Neural cell (in vitro differentiated cells): ENCODE results near the gene KCNK10.
A peak's percentile ranks its signal among the peaks of the same experiment; 100 is the strongest.

Experiments
- EP300 ChIP-seq: fragments of 450-650 bp; conservative IDR thresholded peaks from 2 replicates; pipeline ENCODE4 v1.6.1; 2014; ENCODE audit warnings: antibody characterized with exemption, mild to moderate bottlenecking, moderate library complexity; ENCODE audit not compliant: poor library complexity, severe bottlenecking
- EZH2 ChIP-seq: fragments of 200-600, 300-800 bp; shearing (Covaris generic), sonication (generic); IDR thresholded peaks from 2 replicates; pipeline ENCODE4 v1.6.1; 2014; ENCODE audit warnings: antibody characterized with exemption, low read length, borderline replicate concordance, mild to moderate bottlenecking; ENCODE audit not compliant: insufficient read depth, poor library complexity, severe bottlenecking
- POLR2AphosphoS5 ChIP-seq: IDR thresholded peaks from 2 replicates; pipeline ENCODE4 v1.6.1; 2012
- RAD21 ChIP-seq: fragments of 450-650 bp; conservative IDR thresholded peaks from 2 replicates; pipeline ENCODE4 v1.6.1; 2014; ENCODE audit warnings: antibody characterized with exemption, mild to moderate bottlenecking, moderate library complexity
- TAF1 ChIP-seq: IDR thresholded peaks from 2 replicates; pipeline ENCODE4 v1.6.1; 2012; ENCODE audit warnings: low read depth
- TF ChIP-seq, protein P1 (sequence below): fragments of 450-650 bp; IDR thresholded peaks from 2 replicates; pipeline ENCODE4 v1.5.1; 2014; ENCODE audit warnings: antibody characterized with exemption, mild to moderate bottlenecking, moderate library complexity; ENCODE audit not compliant: poor library complexity, severe bottlenecking
- TF ChIP-seq, protein P2 (sequence below): IDR thresholded peaks from 2 replicates; pipeline ENCODE4 v1.6.1; 2012; ENCODE audit warnings: borderline replicate concordance

DNA sequence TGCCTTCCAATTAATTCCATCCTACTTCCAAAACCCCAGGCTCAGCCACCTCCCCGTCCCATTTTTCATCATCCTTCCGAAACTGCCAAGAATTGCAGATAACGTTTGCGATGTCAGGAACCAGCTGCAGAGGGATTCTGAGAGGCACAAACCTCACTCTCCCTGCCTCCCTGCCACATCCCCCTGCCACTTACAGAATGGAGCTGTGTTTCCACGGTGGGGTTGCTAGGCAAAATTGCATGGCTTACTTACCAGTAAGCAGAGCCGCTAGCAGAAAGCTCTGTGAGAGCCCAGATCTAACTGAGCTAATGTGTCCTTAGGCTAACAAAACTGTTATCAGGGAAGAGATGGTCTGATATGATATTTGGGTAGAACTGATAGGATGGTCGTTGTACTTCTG lies 127.4 kb downstream of the KCNK10 start:
- TF ChIP-seq POLR2AphosphoS5 (peak; percentile 53), TAF1 (no peak), EP300 (peak; percentile 45), EZH2 (no peak), RAD21 (peak; percentile 26)
- TF ChIP-seq, protein P1, sequence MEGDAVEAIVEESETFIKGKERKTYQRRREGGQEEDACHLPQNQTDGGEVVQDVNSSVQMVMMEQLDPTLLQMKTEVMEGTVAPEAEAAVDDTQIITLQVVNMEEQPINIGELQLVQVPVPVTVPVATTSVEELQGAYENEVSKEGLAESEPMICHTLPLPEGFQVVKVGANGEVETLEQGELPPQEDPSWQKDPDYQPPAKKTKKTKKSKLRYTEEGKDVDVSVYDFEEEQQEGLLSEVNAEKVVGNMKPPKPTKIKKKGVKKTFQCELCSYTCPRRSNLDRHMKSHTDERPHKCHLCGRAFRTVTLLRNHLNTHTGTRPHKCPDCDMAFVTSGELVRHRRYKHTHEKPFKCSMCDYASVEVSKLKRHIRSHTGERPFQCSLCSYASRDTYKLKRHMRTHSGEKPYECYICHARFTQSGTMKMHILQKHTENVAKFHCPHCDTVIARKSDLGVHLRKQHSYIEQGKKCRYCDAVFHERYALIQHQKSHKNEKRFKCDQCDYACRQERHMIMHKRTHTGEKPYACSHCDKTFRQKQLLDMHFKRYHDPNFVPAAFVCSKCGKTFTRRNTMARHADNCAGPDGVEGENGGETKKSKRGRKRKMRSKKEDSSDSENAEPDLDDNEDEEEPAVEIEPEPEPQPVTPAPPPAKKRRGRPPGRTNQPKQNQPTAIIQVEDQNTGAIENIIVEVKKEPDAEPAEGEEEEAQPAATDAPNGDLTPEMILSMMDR: no peak
- TF ChIP-seq, protein P2, sequence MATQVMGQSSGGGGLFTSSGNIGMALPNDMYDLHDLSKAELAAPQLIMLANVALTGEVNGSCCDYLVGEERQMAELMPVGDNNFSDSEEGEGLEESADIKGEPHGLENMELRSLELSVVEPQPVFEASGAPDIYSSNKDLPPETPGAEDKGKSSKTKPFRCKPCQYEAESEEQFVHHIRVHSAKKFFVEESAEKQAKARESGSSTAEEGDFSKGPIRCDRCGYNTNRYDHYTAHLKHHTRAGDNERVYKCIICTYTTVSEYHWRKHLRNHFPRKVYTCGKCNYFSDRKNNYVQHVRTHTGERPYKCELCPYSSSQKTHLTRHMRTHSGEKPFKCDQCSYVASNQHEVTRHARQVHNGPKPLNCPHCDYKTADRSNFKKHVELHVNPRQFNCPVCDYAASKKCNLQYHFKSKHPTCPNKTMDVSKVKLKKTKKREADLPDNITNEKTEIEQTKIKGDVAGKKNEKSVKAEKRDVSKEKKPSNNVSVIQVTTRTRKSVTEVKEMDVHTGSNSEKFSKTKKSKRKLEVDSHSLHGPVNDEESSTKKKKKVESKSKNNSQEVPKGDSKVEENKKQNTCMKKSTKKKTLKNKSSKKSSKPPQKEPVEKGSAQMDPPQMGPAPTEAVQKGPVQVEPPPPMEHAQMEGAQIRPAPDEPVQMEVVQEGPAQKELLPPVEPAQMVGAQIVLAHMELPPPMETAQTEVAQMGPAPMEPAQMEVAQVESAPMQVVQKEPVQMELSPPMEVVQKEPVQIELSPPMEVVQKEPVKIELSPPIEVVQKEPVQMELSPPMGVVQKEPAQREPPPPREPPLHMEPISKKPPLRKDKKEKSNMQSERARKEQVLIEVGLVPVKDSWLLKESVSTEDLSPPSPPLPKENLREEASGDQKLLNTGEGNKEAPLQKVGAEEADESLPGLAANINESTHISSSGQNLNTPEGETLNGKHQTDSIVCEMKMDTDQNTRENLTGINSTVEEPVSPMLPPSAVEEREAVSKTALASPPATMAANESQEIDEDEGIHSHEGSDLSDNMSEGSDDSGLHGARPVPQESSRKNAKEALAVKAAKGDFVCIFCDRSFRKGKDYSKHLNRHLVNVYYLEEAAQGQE: no peak
